ENCODE results near the gene ST8SIA2. TPM values are rescaled to one million over a fixed set of nuclear protein-coding genes. Genes with fewer than 3 reads are reported as not detected.

The ST8SIA2 gene
- polyA plus RNA-seq, 1 of the 3 experiments (the other 2 are of a cell fraction), result 0.05 TPM

- CTCF ChIA-PET, result no interaction called here
Observed at GRCh38 chr15:92467245-92467644, 73.6 kb downstream of the ST8SIA2 start.

GRCh38 chr15:92468991-92469390 is 75.3 kb downstream of the ST8SIA2 start:
- WGBS (ENCODE audit: low lambda C conversion rate), result 6% methylated on average over 3 of the region's 3 CpGs
- Histone ChIP-seq H3K9me2 (no peaks in the 10 kb centered on the region), H3K9ac (no peak overlapping the region), H3K4me1 (ENCODE audit: control insufficient read depth in 1 of 2, insufficient read depth in 2 of 2, low read depth in 1 of 2, low read length in 1 of 2) (peaks cover 0 to 3% of the 10 kb centered on the region in 2 experiments; a peak in 1 of 4 replicates), H3K27me3 (ENCODE audit: insufficient read depth) (no peaks in the 10 kb centered on the region), H4K20me1 (ENCODE audit: insufficient read depth) (no peaks in the 10 kb centered on the region), H3K36me3 (replicated peaks in 1 of 2; ENCODE audit: control insufficient read depth in 1 of 2, insufficient read depth in 2 of 2, low read length in 1 of 2) (no peaks in the 10 kb centered on the region), H3K27ac (ENCODE audit: low read depth in 2 of 2, low read length in 1 of 2) (peak overlapping the region in 1 of 2 experiments; percentile 25; a peak in 1 of 4 replicates), H3K4me2 (no peak overlapping the region), H3K4me3 (ENCODE audit: low read depth in 2 of 2, low read length in 1 of 2) (no peak overlapping the region), H3K79me2 (ENCODE audit: insufficient read depth) (no peaks in the 10 kb centered on the region), H3F3A (replicated peaks; ENCODE audit: insufficient read depth) (no peaks in the 10 kb centered on the region), H2AFZ (ENCODE audit: low read depth) (no peak overlapping the region), H3K9me3 (no peaks in the 10 kb centered on the region)
- peak; percentile 67 for DNase-seq
- ChIA-PET POLR2A (no interaction called here), CTCF (interaction anchor here (0.7 kb wide), 1 partner anchor 312 kb away, joined by 3 read pairs; no protein-coding TSS in a partner anchor)
- TF ChIP-seq EZH2phosphoT487 (IDR thresholded peaks at IDR 0.05; ENCODE audit: borderline replicate concordance, low read depth) (no peak), POLR2AphosphoS5 (IDR thresholded peaks at IDR 0.05; ENCODE audit: low read depth, low read length) (no peak), FOXJ3 (CRISPR knock-in tag; IDR thresholded peaks at IDR 0.05) (no peak), MXI1 (IDR thresholded peaks at IDR 0.05; ENCODE audit: low read depth, low read length) (no peak), JUND (IDR thresholded peaks at IDR 0.05) (no peak), USF1 (IDR thresholded peaks at IDR 0.05; ENCODE audit: borderline replicate concordance, low read depth) (no peak), ZBTB33 (IDR thresholded peaks at IDR 0.05; ENCODE audit: borderline replicate concordance, low read depth) (no peak), NFIC (IDR thresholded peaks at IDR 0.05; ENCODE audit: borderline replicate concordance) (no peak), SIN3A (IDR thresholded peaks at IDR 0.05; ENCODE audit: borderline replicate concordance, low read depth, low read length) (no peak), RAD21 (IDR thresholded peaks at IDR 0.05; ENCODE audit: low read length) (no peak), ELF1 (IDR thresholded peaks at IDR 0.05) (no peak), GABPA (IDR thresholded peaks at IDR 0.05; ENCODE audit: low read depth) (no peak), NRF1 (IDR thresholded peaks at IDR 0.05; ENCODE audit: low read depth, low read length) (no peak)
- TF ChIP-seq, protein P1, sequence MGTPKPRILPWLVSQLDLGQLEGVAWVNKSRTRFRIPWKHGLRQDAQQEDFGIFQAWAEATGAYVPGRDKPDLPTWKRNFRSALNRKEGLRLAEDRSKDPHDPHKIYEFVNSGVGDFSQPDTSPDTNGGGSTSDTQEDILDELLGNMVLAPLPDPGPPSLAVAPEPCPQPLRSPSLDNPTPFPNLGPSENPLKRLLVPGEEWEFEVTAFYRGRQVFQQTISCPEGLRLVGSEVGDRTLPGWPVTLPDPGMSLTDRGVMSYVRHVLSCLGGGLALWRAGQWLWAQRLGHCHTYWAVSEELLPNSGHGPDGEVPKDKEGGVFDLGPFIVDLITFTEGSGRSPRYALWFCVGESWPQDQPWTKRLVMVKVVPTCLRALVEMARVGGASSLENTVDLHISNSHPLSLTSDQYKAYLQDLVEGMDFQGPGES (IDR thresholded peaks at IDR 0.05; ENCODE audit: low read depth, low read length), result no peak
- TF ChIP-seq, protein P2, sequence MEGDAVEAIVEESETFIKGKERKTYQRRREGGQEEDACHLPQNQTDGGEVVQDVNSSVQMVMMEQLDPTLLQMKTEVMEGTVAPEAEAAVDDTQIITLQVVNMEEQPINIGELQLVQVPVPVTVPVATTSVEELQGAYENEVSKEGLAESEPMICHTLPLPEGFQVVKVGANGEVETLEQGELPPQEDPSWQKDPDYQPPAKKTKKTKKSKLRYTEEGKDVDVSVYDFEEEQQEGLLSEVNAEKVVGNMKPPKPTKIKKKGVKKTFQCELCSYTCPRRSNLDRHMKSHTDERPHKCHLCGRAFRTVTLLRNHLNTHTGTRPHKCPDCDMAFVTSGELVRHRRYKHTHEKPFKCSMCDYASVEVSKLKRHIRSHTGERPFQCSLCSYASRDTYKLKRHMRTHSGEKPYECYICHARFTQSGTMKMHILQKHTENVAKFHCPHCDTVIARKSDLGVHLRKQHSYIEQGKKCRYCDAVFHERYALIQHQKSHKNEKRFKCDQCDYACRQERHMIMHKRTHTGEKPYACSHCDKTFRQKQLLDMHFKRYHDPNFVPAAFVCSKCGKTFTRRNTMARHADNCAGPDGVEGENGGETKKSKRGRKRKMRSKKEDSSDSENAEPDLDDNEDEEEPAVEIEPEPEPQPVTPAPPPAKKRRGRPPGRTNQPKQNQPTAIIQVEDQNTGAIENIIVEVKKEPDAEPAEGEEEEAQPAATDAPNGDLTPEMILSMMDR (IDR thresholded peaks at IDR 0.05), result no peak

More at GRCh38 chr15:92467245-92467644, 73.6 kb downstream of the ST8SIA2 start:
- H2AFZ ChIP-seq (ENCODE audit: low read depth), result no peak overlapping the region
- WGBS (ENCODE audit: low lambda C conversion rate), result 44% methylated on average over 11 of the region's 11 CpGs
- no peak overlapping the region for H3K4me2 ChIP-seq
- no peaks in the 10 kb centered on the region for H3K27me3 ChIP-seq (ENCODE audit: insufficient read depth)
- no peak overlapping the region for H3K27ac ChIP-seq (ENCODE audit: low read depth in 2 of 2, low read length in 1 of 2)
- no peaks in the 10 kb centered on the region for H3K9me2 ChIP-seq
- peaks cover 0 to 3% of the 10 kb centered on the region in 2 experiments; a peak in 1 of 4 replicates for H3K4me1 ChIP-seq (ENCODE audit: control insufficient read depth in 1 of 2, insufficient read depth in 2 of 2, low read depth in 1 of 2, low read length in 1 of 2)
- H3K79me2 ChIP-seq (ENCODE audit: insufficient read depth), result no peaks in the 10 kb centered on the region
- H3K4me3 ChIP-seq (ENCODE audit: low read depth in 2 of 2, low read length in 1 of 2), result no peak overlapping the region
- no peak overlapping the region for H3K9ac ChIP-seq
- H3K36me3 ChIP-seq (replicated peaks in 1 of 2; ENCODE audit: control insufficient read depth in 1 of 2, insufficient read depth in 2 of 2, low read length in 1 of 2), result no peaks in the 10 kb centered on the region
- H3K9me3 ChIP-seq, result no peaks in the 10 kb centered on the region
- no peaks in the 10 kb centered on the region for H4K20me1 ChIP-seq (ENCODE audit: insufficient read depth)
- TF ChIP-seq SMC3 (IDR thresholded peaks at IDR 0.05; ENCODE audit: low read depth, low read length) (no peak), FOXM1 (IDR thresholded peaks at IDR 0.05; ENCODE audit: low read depth) (no peak), SIN3A (IDR thresholded peaks at IDR 0.05; ENCODE audit: borderline replicate concordance, low read depth, low read length) (no peak), USF2 (IDR thresholded peaks at IDR 0.05; ENCODE audit: borderline replicate concordance, low read depth, low read length) (no peak), TAF1 (IDR thresholded peaks at IDR 0.05; ENCODE audit: borderline replicate concordance, low read depth, low read length) (no peak), RFX5 (IDR thresholded peaks at IDR 0.05; ENCODE audit: low read length) (no peak), GABPA (IDR thresholded peaks at IDR 0.05; ENCODE audit: low read depth) (no peak)
- TF ChIP-seq, protein P1 (IDR thresholded peaks at IDR 0.05; ENCODE audit: low read depth, low read length), result no peak
- DNase-seq, result no peak
- POLR2A ChIA-PET, result no interaction called here
- no peaks in the 10 kb centered on the region for H3F3A ChIP-seq (replicated peaks; ENCODE audit: insufficient read depth)
